Measurements from ENCODE around the gene MACROH2A2.
"Not testable (repeated sequence)": the region's sequence is repeated elsewhere in the genome, so short reads cannot be mapped to it uniquely, and the experiment has no call there.

The MACROH2A2 gene

DNA sequence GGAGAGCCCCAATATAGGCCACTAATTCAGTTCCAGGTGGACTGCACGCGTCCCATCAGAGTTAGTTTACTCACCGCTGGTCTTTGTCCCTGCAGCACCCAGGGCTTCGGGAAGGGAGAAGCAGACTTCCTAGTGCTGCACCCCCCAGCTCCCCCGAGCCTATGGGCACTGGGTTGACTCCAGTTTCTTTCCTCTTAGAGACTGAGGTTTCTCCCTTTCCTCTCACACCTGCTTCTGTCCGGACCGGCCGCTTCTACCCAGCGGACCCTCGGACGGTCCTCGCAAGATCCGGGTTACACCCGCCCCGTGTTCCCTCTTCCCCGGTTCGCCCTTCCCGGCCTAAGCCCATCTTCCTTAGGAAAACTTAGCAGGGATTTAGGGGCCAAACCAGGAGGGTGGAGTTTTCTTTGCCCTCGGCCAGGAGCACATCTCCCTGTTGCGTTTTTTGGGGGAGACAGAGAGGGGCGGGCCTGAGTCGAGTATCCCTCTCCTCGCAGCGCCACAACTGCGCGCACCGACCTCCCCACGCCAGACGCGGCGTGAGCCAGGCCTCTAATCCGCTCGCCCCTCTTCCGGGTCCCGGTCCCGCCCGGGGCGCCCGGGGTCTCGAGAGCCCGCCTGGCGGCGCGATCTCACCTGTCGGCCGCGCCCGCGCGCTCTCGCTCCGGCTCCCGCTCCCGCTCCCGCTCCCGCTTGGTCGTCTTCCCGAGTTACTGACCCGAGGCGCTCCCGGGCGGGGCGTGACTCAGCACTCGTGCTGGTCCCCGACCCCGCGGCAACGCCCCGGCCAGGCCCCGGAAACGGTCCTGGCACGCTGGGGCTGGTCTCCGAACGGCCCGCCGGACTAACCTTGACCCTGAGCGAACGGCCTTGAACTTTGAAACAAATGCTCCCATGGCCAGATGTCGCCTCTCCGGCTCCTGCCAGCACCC lies 79.7 kb downstream of the MACROH2A2 start, which contains the start of gene AIFM2:
TSS of gene AIFM2 (minus strand) at position 728 of the 932 bp plus-strand sequence. CDS start 8,741 bp downstream, outside the sequence.
- DNase-seq = no peak

DNA sequence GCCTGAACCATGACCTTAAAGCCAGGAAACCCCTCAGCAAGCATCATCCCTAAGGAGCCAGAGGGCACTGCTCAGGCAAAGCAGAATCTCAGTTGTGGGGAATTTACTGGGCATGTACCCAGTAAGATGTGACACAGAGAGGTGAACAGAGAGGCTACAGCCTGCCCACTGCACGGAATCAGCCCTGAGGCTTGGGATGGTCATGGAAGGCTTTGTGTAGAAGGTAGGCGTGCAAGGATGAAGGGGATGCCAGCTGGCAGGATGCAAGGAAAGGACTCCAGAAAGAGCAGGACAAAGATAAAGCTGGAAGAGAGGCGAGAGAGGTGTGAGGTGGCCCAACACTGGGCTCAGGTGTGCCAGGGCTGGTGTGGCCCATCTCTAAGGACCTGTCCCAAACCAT lies 82.4 kb downstream of the MACROH2A2 start:
- no peak for DNase-seq

DNA sequence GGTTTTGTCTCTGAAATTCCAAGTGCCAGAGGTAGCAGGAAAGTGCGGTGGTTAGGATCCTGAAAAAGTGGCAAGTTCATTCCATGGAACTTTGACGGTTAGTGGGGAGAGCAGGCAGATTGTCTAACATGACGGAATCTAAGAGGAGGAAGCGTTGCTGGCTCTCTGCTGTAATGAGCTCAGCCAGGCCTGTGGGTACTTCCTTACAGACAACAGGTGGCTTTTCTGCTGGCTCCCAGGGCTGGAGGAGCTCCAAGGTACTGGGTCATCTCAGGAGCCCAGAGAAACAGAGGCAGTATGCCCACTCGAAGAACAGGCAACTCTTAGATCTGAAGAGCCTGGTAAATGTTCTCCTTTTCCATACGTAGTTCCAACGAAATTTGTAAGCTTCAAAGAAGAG lies 83.0 kb downstream of the MACROH2A2 start:
- DNase-seq = no peak

DNA sequence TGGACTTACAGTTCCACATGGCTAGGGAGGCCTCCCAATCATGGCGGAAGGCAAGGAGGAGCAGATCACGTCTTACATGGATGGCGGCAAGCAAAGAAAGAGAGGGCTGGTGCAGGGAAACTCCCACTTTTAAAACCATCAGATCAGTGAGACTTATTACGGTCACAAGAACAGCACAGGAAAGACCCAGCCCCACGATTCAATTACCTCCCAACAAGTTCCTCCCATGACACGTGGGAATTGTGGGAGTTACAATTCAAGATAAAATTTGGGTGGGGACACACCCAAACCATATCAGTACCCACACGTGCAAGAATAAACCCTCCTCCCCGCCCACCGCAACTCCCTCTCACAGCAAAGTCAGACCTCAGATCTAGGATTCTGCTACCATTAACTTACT lies 84.5 kb downstream of the MACROH2A2 start:
- DNase-seq = no peak

DNA sequence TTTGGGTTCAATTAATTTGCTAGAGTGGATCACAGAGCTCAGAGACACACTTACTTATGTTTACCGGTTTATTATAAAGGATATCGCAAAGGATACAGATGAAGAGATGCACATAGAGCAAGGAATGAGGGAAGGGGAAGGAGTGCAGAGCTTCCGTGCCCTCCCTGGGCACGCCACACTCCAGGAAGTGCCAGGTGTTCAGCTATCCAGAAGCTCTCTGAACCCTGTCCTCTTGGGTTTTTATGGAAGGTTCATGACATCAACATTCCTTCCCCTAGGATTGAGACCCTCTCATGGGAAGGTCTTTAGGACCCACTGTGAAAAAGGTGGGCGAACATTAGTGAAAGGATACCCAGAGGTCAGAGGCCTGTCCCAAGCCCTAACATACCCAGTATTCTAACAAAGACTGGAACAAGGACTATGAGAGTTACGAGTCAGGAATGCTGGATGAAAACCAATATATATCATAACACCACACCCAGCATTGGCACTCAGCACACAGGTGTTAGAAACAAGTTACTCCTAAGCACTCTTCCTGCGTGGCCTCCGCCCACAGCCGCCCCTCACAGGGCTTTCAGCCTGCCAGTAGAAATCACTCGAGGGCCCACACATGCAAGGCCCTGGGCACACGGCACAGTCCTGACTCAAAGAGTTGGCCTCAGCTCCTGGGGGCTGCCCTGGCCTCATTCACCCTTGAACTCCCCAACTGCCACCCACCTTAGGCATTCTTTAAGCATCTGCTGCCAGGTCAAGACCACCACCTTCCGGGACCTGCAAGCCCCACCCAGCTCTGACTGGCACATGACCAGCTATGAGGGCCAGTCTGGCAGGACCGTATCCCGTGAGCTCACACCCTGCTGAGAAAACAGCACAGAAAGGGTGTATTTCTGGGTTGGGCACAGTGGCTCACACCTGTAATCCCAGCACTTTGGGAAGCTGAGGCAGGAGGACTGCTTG lies 85.6 kb downstream of the MACROH2A2 start:
- DNase-seq = no peak

DNA sequence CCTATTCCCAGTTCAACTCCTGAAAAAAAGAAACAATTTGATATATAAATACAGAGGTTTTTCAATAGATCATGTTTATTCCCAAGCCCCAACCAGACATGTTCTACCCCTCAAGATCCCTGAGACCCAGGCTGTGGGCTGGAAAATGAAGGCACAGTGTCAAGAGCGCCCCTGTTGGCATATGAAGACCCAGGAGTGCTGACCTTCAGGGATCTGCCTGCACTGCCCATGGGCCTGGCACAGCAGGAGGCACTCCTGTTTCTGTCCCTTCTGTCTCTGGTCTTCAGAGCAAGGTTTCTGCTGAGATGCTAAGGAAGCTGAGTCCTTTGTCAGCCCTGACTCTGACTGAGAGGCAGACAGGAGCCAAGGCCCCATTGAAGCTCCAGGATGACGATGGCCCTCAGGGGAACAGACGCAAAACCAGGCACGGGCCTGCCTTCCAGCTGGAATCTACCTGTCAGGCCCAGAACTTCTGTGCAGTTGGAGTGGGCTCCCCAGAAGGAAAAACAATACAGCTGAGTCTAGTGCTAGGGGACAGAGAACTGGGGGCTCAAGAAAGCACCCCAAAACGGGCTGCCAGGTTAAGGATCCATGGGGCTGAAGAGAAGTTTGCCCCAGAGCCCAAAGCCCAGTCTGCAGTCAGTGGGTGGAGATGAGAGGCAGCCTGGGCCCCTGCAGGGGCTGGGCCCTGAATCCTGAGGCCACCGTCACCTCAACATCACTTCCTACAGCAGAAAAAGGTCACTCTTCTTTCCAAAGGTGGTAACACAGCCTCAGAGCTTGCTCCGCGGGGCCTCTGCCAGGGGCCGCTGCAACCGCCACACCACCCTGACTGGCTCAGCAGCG lies 86.7 kb downstream of the MACROH2A2 start:
- no peak for DNase-seq

DNA sequence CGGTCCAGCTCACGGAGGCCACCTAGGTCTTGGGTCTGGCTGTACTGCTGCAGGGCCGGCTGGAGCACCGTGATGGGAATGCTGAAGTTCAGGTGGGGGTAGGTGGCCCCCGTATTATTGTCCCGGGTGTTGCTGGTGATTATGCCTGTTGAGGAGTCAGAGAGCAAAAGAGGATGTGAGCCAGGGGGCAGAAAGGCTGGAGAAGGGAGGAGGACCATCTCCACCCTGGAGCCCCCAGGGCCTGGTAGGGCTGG lies 87.3 kb downstream of the MACROH2A2 start:
- no peak for DNase-seq

DNA sequence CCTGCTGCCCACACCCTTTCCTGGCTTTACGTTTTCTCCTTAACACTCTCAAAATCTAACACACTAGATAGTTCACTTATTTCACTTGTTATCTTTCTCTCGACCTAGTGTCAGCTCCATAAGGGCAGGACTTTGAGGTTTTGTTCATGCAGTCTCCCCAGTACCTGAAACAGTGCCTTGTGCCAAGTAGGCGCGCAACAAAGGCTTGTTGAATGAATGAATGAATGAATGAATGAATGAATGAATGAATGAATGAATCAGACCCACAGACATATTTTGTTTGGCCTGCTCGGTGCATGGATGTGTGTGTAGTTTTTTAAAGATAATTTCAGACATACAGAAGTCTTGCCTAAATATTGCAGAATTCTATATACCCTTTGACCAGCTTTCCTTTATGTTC lies 87.7 kb downstream of the MACROH2A2 start:
- DNase-seq = no peak

DNA sequence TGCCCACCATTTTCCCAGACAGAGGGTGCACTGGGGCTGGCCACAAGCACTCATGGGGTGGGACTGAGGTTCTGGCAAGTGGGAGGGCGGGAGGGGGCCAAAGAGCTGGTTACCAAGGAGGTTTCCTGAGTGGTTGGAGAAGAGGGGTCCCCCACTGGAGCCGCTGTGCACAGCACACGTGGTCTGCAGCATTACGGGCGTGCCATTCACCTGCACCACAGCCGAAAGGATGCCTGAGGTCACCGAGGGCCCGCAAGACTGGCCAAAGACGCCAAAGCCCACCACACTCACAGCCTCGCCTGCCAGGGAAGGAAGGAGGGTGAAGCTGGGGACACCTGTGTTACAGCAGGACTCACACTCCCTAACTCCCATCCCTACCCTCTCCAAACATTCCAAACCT lies 89.9 kb downstream of the MACROH2A2 start:
- no peak for DNase-seq

DNA sequence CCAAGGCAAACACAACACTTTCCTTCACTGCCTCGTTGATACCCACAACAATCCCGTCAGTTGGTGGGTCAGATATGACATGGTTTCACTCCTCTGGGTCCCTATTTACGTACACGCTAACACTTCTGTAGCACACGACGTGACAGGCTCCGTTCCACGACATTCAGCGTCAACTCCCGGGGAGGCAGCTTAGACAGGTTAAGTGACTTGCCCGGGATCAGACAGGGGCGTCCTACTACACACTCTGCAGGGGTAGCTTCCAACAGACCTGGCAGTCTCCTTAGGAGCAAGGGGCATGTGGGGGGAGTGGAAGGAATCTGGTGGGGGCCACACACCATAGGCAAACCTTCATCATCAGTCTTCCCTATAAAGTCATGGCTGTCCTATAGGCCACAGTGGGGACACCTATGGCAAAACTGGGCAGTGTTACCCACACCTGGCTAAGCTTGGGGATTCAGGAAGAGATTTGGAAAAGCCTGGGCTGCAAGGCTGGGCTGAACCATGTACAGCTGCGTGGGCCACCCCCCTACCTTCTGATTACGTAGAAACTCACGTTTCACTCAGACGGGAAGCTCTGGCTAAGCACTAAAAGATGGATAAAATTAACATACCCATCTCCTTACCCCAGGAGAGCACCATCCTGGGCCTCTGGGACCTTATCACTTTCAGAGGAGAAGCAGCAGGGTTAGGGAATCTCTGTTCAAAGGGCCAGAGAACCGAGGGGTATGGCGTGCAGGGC lies 91.9 kb downstream of the MACROH2A2 start:
- no peak for DNase-seq

DNA sequence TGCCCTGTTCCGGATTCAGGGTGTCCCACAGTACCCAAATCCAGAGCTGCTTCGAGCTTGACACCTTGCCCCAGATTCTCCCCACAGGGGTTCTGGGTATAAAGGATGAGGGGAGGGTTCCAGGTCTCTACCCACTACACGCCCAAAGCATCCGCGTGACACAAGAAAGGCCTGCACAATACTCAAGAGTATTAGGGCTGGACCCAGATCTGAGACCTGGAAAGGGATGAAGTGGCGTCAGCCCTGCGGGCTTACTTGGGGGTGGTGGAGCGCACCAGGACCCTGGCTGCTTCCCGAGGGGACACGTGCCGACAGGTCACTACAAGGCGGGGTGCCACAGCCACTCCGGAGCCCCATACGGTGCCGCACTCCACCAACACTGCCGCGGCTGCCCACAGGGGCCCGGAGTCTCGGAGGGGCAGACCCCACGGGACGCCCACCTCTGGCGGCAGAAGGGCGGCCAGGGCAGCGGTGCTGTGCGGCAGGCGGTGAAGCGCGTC lies 92.6 kb downstream of the MACROH2A2 start:
- DNase-seq = no peak

DNA sequence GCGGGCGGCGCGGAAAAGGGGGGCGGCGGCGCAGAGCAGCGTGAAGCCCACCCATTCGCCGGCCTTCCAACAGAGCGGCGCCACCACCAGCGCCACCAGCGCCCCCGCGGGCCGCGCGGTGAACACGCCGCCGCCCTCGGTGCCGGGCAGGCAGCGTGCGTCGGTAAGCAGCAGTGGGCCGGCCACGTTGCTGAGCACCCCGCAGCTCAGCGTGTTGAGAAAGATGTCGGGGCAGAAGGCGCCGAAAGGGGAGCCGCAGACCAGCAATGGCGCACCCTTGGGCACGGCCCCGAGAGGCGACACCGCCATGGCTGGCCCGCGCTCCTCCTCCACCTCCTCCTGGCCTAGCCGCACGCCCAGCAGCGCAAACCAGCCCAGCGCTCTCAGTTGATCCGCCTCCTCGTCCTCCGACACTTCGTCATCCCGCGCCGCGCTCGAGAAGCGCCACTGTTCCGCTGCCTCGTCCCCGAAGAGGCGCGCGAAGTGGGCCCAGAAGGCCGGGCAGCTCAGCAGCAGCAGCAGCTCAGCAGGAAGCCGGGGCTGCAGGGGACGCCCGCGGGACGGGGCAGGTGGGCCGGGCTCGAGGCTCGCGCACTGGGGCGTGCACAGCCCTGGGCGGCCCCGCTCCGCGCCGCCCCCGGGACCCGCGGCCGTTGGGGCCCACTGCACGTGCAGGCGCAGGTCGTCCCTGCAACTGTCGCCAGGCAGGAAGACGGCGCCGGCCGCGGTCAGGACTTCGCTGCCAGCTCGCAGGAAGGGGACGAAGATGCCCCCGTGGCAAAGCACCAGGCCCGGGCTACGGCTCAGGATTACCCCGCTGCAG lies 93.2 kb downstream of the MACROH2A2 start:
- peak; percentile 66 for DNase-seq

DNA sequence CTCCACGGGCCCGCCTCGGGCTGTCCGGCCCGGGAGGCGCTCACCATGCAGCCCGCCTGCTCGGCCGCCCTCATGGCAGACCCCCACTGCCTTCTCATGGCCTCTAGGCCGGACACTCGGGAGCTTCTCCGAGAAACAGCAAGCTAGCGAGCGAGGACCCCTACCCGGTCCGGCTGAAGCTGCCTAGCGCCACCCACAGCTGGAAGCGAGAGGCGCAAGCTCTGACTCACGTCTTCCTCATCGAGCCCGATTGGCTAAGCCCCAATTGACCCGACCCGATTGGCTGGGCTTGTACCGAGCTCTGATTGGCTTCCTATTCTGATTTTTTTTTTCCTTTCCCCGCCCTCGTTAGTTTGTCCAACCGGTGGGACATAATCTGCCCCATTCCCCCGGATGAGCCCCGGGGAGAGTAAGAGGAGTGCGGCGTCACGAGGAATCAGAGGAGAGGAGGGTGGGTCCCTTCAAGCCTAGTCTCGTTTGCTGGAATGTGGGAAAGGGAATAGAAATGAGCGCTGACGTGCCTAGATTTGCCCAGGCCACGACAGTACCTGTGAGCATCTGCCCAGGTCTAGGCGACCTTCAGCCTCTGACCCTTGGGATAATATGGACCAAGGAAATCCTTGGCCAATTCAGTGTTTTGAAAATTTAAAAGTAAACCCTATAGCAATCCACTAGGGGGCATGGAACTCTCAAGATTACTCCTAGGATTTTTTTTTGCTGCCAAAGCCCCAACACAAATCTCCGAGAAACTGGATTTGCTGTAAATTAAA lies 94.0 kb downstream of the MACROH2A2 start, which contains the start of gene TYSND1:
TSS of gene TYSND1 (minus strand) at position 212 of the 770 bp plus-strand sequence. CDS start at position 98, 114 bp downstream.
- DNase-seq = peak; percentile 97

DNA sequence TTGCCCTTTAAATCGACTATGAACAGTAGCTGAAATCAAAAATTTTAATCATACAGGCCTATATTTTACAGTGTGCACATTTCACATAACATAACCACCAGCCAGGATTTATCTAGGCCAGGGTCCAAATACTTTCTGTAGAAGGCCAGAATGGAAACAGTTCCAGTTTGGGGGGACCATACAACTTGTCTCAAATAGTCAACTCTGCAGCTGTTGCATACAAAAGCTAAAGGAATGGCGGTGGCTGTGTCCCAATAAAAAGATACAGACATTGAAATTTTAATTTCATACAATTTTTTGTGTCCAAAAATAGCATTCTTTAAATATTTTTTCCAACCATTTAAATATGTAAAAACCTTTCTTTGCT lies 94.6 kb downstream of the MACROH2A2 start:
- no peak for DNase-seq

DNA sequence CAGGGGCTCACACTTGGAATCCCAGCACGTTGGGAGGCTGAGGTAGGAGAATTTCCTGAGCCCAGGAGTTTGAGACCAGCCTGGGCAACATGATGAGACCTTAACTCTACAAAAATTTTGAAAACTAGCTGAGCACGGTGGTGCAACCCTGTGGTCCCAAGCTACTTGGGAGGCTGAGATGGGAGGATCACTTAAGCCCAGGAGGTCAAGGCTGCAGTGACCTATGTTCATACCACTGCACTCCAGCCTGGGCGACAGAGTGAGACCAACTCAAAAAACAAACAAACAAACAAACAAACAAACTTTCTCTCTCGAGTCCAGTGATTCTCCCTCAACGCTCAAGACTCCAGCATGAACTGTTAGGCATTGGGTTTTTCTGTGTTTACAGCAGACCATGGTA lies 95.9 kb downstream of the MACROH2A2 start:
- DNase-seq = no peak

DNA sequence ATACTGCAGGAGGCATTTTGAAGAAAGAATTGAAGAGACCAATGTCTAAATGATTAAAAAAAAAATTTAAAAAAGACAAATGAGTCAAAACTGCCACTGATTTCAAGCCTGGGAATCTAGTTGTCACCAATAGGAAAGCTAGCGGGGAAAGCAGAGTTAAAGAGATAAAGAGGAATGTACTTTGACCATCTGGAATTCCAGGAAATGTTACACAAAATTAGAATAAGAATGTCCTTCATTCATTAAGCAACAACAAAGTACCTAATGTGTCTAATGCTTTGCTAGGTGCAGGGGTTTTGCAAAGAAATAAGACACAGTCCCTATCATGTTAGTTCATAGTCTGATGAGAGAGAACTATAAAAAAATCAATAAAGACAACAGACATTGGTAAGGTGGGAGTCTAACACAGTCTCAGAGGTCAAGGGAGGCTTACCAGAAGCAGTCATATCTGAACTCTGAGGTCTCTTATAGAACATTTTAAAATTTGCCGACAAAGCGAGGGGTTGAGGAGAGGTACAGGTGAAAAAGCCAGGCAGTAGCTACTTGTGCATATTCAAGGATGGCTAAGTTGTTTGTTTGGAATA lies 102.7 kb downstream of the MACROH2A2 start:
- DNase-seq = no peak

DNA sequence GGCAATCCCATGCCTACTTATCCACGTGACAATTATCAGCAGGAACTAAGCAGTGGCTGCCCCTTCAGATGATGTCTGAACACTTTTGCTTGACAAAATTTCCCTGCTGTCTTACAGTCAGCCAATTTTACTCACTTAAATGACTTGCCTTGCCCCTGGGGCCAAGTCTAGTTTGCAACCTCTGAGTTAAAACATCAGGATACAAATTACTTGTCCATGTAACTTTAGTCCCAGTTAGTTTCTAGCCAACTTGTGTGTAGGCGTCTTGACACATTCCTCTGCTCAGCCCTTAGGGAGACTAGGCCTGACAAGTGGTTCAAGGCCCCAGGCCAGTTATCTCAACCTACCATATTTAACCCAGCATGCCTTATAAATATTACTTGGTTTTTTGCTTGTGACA lies 105.5 kb downstream of the MACROH2A2 start:
- DNase-seq = no peak

DNA sequence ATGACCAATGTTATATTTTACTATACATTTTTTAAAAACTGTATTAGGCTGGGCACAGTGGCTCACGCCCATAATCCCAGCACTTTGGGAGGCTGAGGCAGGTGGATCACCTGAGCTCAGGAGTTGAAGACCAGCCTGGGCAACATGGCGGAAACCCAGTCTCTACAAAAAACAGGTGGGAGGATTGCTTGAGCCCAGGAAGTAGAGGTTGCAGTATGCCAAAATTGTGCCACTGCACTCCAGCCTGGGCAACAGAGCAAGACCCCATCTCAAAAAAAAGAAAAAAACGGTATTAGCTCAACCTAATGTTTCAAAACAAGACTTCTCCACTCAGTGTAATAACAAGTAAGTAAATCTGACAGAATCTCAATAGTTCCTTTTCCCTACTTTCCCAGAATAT lies 106.7 kb downstream of the MACROH2A2 start:
- not testable (repeated sequence) for DNase-seq

DNA sequence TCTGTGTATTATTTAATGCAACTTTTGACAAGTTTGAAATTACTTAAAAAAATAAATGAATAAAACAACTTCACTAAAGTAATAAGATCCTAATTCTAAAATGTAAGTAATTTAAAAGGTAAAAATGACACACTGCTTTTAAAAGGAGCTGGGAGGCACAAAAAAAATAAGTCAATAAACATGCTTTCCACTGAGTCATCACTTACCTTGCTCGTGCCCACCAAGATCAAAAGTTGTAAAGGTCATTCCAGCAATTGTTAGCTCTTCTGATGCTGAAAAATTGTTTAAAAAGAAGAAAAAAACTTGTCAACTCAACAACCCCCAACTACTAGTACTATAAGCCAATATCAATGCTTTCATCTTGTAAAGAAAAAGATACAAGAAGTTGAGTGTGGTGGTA lies 108.2 kb downstream of the MACROH2A2 start:
- DNase-seq = no peak

All from KG1 (cell line).